ENCODE measurements around the gene TRAF1. TPM values are rescaled to one million over a fixed set of nuclear protein-coding genes. Genes with fewer than 3 reads are reported as not detected.
A peak's percentile ranks its signal among the peaks of the same experiment; 100 is the strongest.

TRAF1 gene
- total and polyA plus RNA-seq, 3 donors from 2014 or later: 3.9 to 8.6 (median 6.5) TPM

GRCh38 chr9:120878188-120879130 lies 48.1 kb downstream of the TRAF1 start:
- intact Hi-C loops (cut with DNase I; ENCODE audit: low total_unique reads): loop anchor here (5.0 kb wide), 1 partner anchor 49 kb away; the partner anchor contains the start of gene TRAF1
- H3K27me3 ChIP-seq: no peaks in the 10 kb centered on the region
- H3K27ac ChIP-seq: no peak overlapping the region
- H3K4me1 ChIP-seq: peaks cover 4% of the 10 kb centered on the region
- H3K9me3 ChIP-seq: no peaks in the 10 kb centered on the region
- no peak for TF ChIP-seq POLR2A (IDR thresholded peaks at IDR 0.05)
- TF ChIP-seq, protein P1, sequence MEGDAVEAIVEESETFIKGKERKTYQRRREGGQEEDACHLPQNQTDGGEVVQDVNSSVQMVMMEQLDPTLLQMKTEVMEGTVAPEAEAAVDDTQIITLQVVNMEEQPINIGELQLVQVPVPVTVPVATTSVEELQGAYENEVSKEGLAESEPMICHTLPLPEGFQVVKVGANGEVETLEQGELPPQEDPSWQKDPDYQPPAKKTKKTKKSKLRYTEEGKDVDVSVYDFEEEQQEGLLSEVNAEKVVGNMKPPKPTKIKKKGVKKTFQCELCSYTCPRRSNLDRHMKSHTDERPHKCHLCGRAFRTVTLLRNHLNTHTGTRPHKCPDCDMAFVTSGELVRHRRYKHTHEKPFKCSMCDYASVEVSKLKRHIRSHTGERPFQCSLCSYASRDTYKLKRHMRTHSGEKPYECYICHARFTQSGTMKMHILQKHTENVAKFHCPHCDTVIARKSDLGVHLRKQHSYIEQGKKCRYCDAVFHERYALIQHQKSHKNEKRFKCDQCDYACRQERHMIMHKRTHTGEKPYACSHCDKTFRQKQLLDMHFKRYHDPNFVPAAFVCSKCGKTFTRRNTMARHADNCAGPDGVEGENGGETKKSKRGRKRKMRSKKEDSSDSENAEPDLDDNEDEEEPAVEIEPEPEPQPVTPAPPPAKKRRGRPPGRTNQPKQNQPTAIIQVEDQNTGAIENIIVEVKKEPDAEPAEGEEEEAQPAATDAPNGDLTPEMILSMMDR (IDR thresholded peaks at IDR 0.05): no peak
- no peak for DNase-seq
- no peaks in the 10 kb centered on the region for H3K36me3 ChIP-seq (ENCODE audit: low read depth, missing control alignments)
- H3K4me3 ChIP-seq: peak overlapping the region in 1 of 2 donors; percentile 57
- WGBS, 2 donors: 58 to 71% methylated on average over 8 of the region's 8 CpGs

DNA sequence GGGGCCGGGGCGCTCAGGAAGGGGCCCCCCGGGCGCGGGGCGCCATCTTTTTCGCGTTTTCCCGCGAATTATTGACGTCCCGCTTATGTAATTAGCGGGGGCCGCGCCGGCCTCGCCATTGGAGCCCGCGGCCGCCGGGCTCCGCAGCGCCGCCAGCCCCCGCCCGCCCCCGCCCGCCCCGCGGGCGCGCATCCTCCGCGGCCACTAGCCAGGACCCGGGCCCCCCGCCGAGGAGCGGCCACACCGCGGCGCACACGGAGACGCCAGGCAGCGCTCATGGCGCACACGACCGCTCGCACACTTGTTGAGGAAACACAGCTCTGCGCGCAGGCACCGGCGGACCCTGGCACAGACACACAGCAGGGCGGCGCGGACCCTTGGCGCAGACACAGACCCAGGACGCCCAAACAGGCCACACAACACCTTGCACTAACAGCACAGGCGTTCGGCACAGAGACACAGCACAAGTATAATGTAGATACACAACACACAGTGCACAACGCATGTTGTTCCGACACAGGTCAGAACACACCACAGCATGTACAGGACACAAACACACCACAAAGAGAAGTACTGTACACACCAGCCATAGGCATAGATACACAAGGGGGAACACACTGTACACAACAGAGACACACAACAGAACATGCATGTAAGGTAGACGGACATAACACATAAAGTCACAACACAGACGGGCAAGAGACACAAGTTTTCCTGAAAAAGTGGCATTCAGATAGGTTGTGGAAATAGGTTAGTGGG lies 49.1 kb downstream of the TRAF1 start:
- intact Hi-C loops (cut with DNase I; ENCODE audit: low total_unique reads): loop anchor here (5.0 kb wide), 1 partner anchor 50 kb away; the partner anchor contains the start of gene TRAF1
- no peak for TF ChIP-seq POLR2A (IDR thresholded peaks at IDR 0.05)
- TF ChIP-seq, protein P1 (IDR thresholded peaks at IDR 0.05): no peak
- Histone ChIP-seq H3K9me3 (no peaks in the 10 kb centered on the region), H3K4me3 (peak overlapping the region; percentile 64 to 69), H3K4me1 (peaks cover 4% of the 10 kb centered on the region), H3K27ac (peak overlapping the region in 1 of 2 donors; percentile 94), H3K27me3 (no peaks in the 10 kb centered on the region), H3K36me3 (ENCODE audit: low read depth, missing control alignments) (no peaks in the 10 kb centered on the region)
- WGBS, 2 donors: 3 to 14% methylated on average over 6 to 26 of the region's 63 CpGs
- peak; percentile 70 for DNase-seq

DNA sequence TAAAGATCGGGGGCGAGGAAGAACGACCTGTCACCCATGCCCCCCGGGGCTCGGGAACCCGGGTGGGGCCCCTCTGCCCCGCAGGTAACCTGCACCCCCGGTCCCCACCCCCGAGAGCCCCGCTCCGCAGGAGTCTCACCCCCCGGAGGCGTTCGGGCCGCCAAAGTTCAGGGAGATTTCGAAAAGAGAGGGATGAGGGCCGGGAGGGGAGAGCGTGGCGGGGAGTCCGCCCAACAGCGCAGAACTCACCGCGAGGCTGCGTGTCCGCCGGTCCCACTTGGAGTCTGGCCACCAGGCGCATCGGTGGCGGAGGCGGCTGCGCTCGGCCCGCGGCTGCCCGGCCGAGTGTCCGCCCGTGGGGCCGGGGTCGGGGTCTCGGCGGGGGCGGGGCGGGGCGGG lies 49.8 kb downstream of the TRAF1 start, which contains the start of gene PHF19:
Gene PHF19 (minus strand): TSS at position 347 of the 399 bp plus-strand sequence. CDS start 2,447 bp downstream, outside the sequence.
- TF ChIP-seq POLR2A (IDR thresholded peaks at IDR 0.05): no peak
- TF ChIP-seq, protein P1 (IDR thresholded peaks at IDR 0.05): no peak
- H3K4me3 ChIP-seq: peak within 1 kb of the TSS; percentile 64 to 69
- H3K36me3 ChIP-seq (ENCODE audit: low read depth, missing control alignments): no peaks in the 10 kb centered on the region
- peak within 1 kb of the TSS; percentile 85 to 94 for H3K27ac ChIP-seq
- WGBS, 2 donors: 0% methylated on average over 3 to 22 of the region's 45 CpGs
- no peaks in the 10 kb centered on the region for H3K27me3 ChIP-seq
- intact Hi-C loops (cut with DNase I; ENCODE audit: low total_unique reads): loop anchor here (5.0 kb wide), 1 partner anchor 50 kb away; the partner anchor contains the start of gene TRAF1
- peaks cover 4% of the 10 kb centered on the region for H3K4me1 ChIP-seq
- no peak for DNase-seq
- no peaks in the 10 kb centered on the region for H3K9me3 ChIP-seq

DNA sequence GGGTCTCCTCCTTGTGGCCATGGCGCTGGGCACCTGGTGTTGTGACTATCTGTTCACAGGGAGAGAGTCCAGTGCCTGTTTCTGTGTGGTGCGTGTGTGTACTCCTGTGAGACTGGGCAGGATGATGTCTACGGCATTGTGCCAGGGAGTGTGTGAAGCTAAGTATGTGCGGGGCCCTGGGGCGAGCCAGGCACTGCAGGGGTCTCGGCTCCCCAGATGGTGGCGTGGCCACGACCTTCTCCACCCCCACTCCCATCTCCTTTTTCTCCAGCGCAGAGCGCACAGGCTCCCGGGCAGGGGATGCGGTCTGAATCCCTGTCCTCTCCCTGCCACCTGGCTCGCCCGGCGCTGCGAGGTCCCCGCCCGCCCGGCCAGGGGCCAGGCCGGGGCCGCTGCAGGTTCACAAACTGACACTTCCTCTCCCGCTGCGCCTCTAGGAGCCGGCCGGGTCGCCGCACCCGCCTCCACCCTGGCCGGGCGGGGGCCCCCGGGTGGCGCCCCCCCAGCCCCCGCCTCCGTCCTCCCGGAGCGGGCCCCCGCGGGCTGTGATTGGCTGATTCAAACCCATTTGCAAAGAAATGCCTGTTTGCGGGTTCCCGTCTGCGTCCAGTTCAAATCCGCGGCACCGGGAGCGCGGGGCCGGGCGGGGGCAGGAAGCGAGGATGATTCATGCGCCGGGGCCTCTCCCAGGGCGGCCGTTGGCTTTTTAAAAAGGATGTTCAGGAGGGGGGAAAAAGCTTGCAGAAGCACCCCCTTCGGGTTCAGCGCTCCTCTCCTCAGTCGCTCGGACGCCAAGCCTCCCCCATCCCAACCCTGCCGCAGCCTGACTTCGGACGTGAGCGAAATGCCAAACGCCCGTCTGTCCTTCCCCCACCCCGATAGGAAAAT lies 50.4 kb downstream of the TRAF1 start:
- intact Hi-C loops (cut with DNase I; ENCODE audit: low total_unique reads): loop anchor here (5.0 kb wide), 1 partner anchor 51 kb away; the partner anchor contains the start of gene TRAF1
- H3K4me1 ChIP-seq: peaks cover 4% of the 10 kb centered on the region
- no peaks in the 10 kb centered on the region for H3K9me3 ChIP-seq
- 1 to 4% methylated on average over 32 to 65 of the region's 65 CpGs for WGBS, 2 donors
- DNase-seq: peak; percentile 79
- no peaks in the 10 kb centered on the region for H3K36me3 ChIP-seq (ENCODE audit: low read depth, missing control alignments)
- TF ChIP-seq, protein P1 (IDR thresholded peaks at IDR 0.05): no peak
- no peak for TF ChIP-seq POLR2A (IDR thresholded peaks at IDR 0.05)
- H3K27me3 ChIP-seq: no peaks in the 10 kb centered on the region
- H3K27ac ChIP-seq: peak overlapping the region; percentile 85 to 94
- peak overlapping the region; percentile 64 to 69 for H3K4me3 ChIP-seq

All from testis (tissue), 3 donors.